ENCODE measurements around the gene CCDC192.

GRCh38 chr5:127923804-127924570, 220.8 kb downstream of the CCDC192 start:
- TF ChIP-seq CTCF (IDR thresholded peaks at IDR 0.05; ENCODE audit: low read depth, low read length, poor library complexity, severe bottlenecking) (no peak), EZH2phosphoT487 (IDR thresholded peaks at IDR 0.05; ENCODE audit: borderline replicate concordance, low read length) (no peak)
